CD4-positive, alpha-beta T cell (primary cell): ENCODE measurements around the gene ZBTB5. TPM values are rescaled to one million over a fixed set of nuclear protein-coding genes. Genes with fewer than 3 reads are reported as not detected.
"Not testable (repeated sequence)": the region's sequence is repeated elsewhere in the genome, so short reads cannot be mapped to it uniquely, and the experiment has no call there.

Experiments used
- ATAC-seq: fragments of 200-7000 bp; cut with Tn5 transposase; one replicate; pipeline ENCODE4 v1.10.0; 2022; ENCODE audit warnings: mild to moderate bottlenecking; ENCODE audit not compliant: poor library complexity
- CTCF ChIA-PET: fragments of 350-600 bp; sonication (Branson Sonifier 250); formaldehyde crosslinking; loops from one replicate; lab custom pipeline; 2021; ENCODE audit warnings: antibody characterized with exemption, inconsistent platforms; lab: Charles Lee
- POLR2A ChIA-PET: fragments of 350-600 bp; sonication (Branson Sonifier 250); formaldehyde crosslinking; loops from one replicate; lab custom pipeline; 2021; ENCODE audit warnings: antibody characterized with exemption, inconsistent platforms; lab: Charles Lee
- DNase-seq, 14 experiments: peaks; one replicate each; pipeline ENCODE4 v3.0.0-alpha.2; 2013 to 2020; ENCODE audit warnings: mixed read lengths in 2 of 14
- H3K27ac ChIP-seq, 2 donors: one replicate each; pipeline versions ENCODE4 v1.5.1 to v1.7.0; 2013; ENCODE audit warnings: low read length in 2 of 2, low read depth in 1 of 2, mild to moderate bottlenecking in 1 of 2
- H3K27me3 ChIP-seq, 2 experiments: 1 replicate in 1 of 2; 2 replicates in 1 of 2; pipeline versions ENCODE4 v1.6.1 to v1.7.0; 2013; ENCODE audit warnings: low read length in 2 of 2, control low read depth in 1 of 2, mild to moderate bottlenecking in 1 of 2, moderate library complexity in 1 of 2; ENCODE audit not compliant: insufficient read depth in 2 of 2, control insufficient read depth in 1 of 2
- H3K36me3 ChIP-seq: one replicate; pipeline ENCODE4 v1.6.1; 2013; ENCODE audit warnings: low read length, control low read depth; ENCODE audit not compliant: insufficient read depth
- H3K4me1 ChIP-seq: one replicate; pipeline ENCODE4 v1.6.1; 2013; ENCODE audit warnings: low read length, control low read depth; ENCODE audit not compliant: insufficient read depth
- H3K4me3 ChIP-seq: one replicate; pipeline ENCODE4 v1.5.1; 2013; ENCODE audit warnings: mild to moderate bottlenecking, low read length, moderate library complexity
- H3K9me3 ChIP-seq, 2 experiments: 1 replicate in 1 of 2; 2 replicates in 1 of 2; pipeline versions ENCODE4 v1.6.1 to v1.7.0; 2013; ENCODE audit warnings: low read length in 2 of 2, mild to moderate bottlenecking in 2 of 2, control low read depth in 1 of 2, moderate library complexity in 1 of 2; ENCODE audit not compliant: control insufficient read depth in 1 of 2, insufficient read depth in 1 of 2
- H3K27ac Mint-ChIP-seq: one replicate; pipeline ENCODE4 v1.8.0; 2020; ENCODE audit warnings: mixed read lengths
- H3K27me3 Mint-ChIP-seq: one replicate; pipeline ENCODE4 v1.8.0; 2021; ENCODE audit warnings: mixed read lengths
- H3K36me3 Mint-ChIP-seq: one replicate; pipeline ENCODE4 v1.8.0; 2021; ENCODE audit warnings: low read depth, mixed read lengths
- H3K4me1 Mint-ChIP-seq: one replicate; pipeline ENCODE4 v1.8.0; 2021; ENCODE audit warnings: low read depth, mixed read lengths
- H3K4me3 Mint-ChIP-seq: one replicate; pipeline ENCODE4 v1.8.0; 2020; ENCODE audit warnings: mild to moderate bottlenecking, mixed read lengths
- H3K9me3 Mint-ChIP-seq: one replicate; pipeline ENCODE4 v1.8.0; 2020; ENCODE audit warnings: mixed read lengths
- CTCF ChIP-seq: fragments of 200-600 bp; IDR thresholded peaks from one replicate; pipeline ENCODE4 v1.8.0; 2022; ENCODE audit warnings: antibody characterized with exemption, mild to moderate bottlenecking
- intact Hi-C, 2 experiments: fragments of 100-400 bp; cut with DNase I in 1 of 2; cut with micrococcal nuclease in 1 of 2; formaldehyde crosslinking; loops; one replicate each; pipeline versions ENCODE4 v1.15.1 to v1.9.0; 2023 to 2025; cut with DNase I, micrococcal nuclease
- total RNA-seq, 174 experiments: library from RNA in 2 of 174; stranded (reverse) in 2 of 174; gene quantifications; one replicate each; pipeline ENCODE4 v1.2.3 and lab custom pipeline; 2021 to 2026

Gene ZBTB5
- total RNA-seq, 2 experiments from 2014 or later, result 21.3 to 22.0 TPM

GRCh38 chr9:37476930-37477329, 11.7 kb upstream of the ZBTB5 start:
- H3K36me3 Mint-ChIP-seq, result no peaks in the 10 kb centered on the region
- H3K27ac ChIP-seq, result no peak overlapping the region
- ATAC-seq (no peak), DNase-seq (no peak)
- no peaks in the 10 kb centered on the region for H3K9me3 ChIP-seq
- H3K36me3 ChIP-seq, result no peaks in the 10 kb centered on the region
- POLR2A ChIA-PET, result no interaction called here
- no peaks in the 10 kb centered on the region for H3K9me3 Mint-ChIP-seq
- CTCF ChIA-PET, result no interaction called here
- H3K4me1 ChIP-seq, result peaks cover 1% of the 10 kb centered on the region
- H3K27me3 ChIP-seq, result peaks cover 0 to 3% of the 10 kb centered on the region in 2 experiments
- intact Hi-C loops, result no loop called here
- H3K27ac Mint-ChIP-seq, result no peak overlapping the region
- no peak for TF ChIP-seq CTCF
- H3K4me3 Mint-ChIP-seq, result no peak overlapping the region
- peaks cover 4% of the 10 kb centered on the region for H3K4me1 Mint-ChIP-seq
- H3K4me3 ChIP-seq, result no peak overlapping the region
- H3K27me3 Mint-ChIP-seq, result peaks cover 49% of the 10 kb centered on the region

- ATAC-seq (no peak), DNase-seq (no peak)
- intact Hi-C loops, result no loop called here
- H3K9me3 Mint-ChIP-seq, result no peaks in the 10 kb centered on the region
- ChIA-PET CTCF (no interaction called here), POLR2A (no interaction called here)
- H3K27me3 Mint-ChIP-seq, result peaks cover 31% of the 10 kb centered on the region
- Histone ChIP-seq H3K4me1 (peaks cover 4% of the 10 kb centered on the region), H3K4me3 (no peak overlapping the region), H3K9me3 (no peaks in the 10 kb centered on the region), H3K36me3 (no peaks in the 10 kb centered on the region), H3K27ac (no peak overlapping the region), H3K27me3 (no peaks in the 10 kb centered on the region)
- no peak for TF ChIP-seq CTCF
- peaks cover 4% of the 10 kb centered on the region for H3K4me1 Mint-ChIP-seq
- no peak overlapping the region for H3K4me3 Mint-ChIP-seq
- no peaks in the 10 kb centered on the region for H3K36me3 Mint-ChIP-seq
- H3K27ac Mint-ChIP-seq, result no peak overlapping the region
Observed at GRCh38 chr9:37474438-37474837, 9.2 kb upstream of the ZBTB5 start.

- H3K27ac ChIP-seq, H3K36me3 Mint-ChIP-seq, H3K9me3 ChIP-seq, ATAC-seq, DNase-seq, POLR2A ChIA-PET, H3K4me1 Mint-ChIP-seq, intact Hi-C loops, H3K27ac Mint-ChIP-seq, H3K4me1 ChIP-seq, H3K27me3 ChIP-seq, H3K4me3 ChIP-seq, H3K4me3 Mint-ChIP-seq, H3K9me3 Mint-ChIP-seq, H3K36me3 ChIP-seq, CTCF ChIA-PET: not testable (repeated sequence)
- H3K27me3 Mint-ChIP-seq, result peaks cover 26% of the 10 kb centered on the region
Observed at GRCh38 chr9:37473982-37474381, 8.7 kb upstream of the ZBTB5 start.

- peak overlapping the region; percentile 43 for H3K4me3 Mint-ChIP-seq
- ATAC-seq (no peak), DNase-seq (no peak)
- no peak overlapping the region for H3K27ac ChIP-seq
- H3K4me1 ChIP-seq, result peaks cover 4% of the 10 kb centered on the region
- peaks cover 4% of the 10 kb centered on the region for H3K4me1 Mint-ChIP-seq
- no peaks in the 10 kb centered on the region for H3K27me3 ChIP-seq
- H3K9me3 ChIP-seq, result no peaks in the 10 kb centered on the region
- no peaks in the 10 kb centered on the region for H3K36me3 Mint-ChIP-seq
- no peak for TF ChIP-seq CTCF
- H3K27ac Mint-ChIP-seq, result no peak overlapping the region
- CTCF ChIA-PET, result no interaction called here
- peaks cover 8% of the 10 kb centered on the region for H3K27me3 Mint-ChIP-seq
- POLR2A ChIA-PET, result interaction anchor here (0.6 kb wide), 1 partner anchor 13 kb away, joined by 3 read pairs; the partner anchor contains the start of gene POLR1E
- no peaks in the 10 kb centered on the region for H3K9me3 Mint-ChIP-seq
- intact Hi-C loops, result no loop called here
- peak overlapping the region; percentile 35 for H3K4me3 ChIP-seq
- H3K36me3 ChIP-seq, result no peaks in the 10 kb centered on the region
Observed at GRCh38 chr9:37471942-37472684, 6.9 kb upstream of the ZBTB5 start.
